Measurements from ENCODE around the gene BANF2.

Gene BANF2

DNA sequence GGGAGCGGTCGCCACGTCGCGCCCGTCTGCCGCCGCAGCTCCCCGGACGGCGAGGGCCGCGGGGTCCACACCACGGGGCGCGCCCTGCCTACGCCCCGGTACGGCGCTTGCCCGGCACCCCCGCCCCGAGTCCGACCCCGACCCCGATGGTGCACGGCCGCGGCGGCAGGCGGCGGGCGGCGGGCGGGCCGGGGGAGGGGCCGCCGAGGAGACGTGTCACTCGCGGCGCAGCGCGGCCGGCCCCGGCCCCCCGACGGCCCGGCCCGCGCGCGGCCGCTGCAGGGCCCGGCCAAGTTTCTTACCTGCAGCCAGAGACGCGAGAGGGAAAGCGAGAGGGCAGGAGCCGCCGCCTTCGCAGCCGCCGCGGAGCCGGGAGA lies 18.1 kb upstream of the BANF2 start:
- DNase-seq (ENCODE audit: low spot score), result no peak
- TF ChIP-seq, protein P1, sequence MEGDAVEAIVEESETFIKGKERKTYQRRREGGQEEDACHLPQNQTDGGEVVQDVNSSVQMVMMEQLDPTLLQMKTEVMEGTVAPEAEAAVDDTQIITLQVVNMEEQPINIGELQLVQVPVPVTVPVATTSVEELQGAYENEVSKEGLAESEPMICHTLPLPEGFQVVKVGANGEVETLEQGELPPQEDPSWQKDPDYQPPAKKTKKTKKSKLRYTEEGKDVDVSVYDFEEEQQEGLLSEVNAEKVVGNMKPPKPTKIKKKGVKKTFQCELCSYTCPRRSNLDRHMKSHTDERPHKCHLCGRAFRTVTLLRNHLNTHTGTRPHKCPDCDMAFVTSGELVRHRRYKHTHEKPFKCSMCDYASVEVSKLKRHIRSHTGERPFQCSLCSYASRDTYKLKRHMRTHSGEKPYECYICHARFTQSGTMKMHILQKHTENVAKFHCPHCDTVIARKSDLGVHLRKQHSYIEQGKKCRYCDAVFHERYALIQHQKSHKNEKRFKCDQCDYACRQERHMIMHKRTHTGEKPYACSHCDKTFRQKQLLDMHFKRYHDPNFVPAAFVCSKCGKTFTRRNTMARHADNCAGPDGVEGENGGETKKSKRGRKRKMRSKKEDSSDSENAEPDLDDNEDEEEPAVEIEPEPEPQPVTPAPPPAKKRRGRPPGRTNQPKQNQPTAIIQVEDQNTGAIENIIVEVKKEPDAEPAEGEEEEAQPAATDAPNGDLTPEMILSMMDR (IDR thresholded peaks at IDR 0.05; ENCODE audit: poor library complexity, severe bottlenecking), result no peak
- Histone ChIP-seq H3K4me1 (ENCODE audit: insufficient read depth, poor library complexity, severe bottlenecking) (peaks cover 7% of the 10 kb centered on the region), H3K9me3 (ENCODE audit: severe bottlenecking) (no peaks in the 10 kb centered on the region), H3K4me3 (ENCODE audit: severe bottlenecking) (peak overlapping the region; percentile 86), H3K27ac (ENCODE audit: poor library complexity, severe bottlenecking) (peak overlapping the region; percentile 89), H3K36me3 (ENCODE audit: low read depth) (peaks cover 34% of the 10 kb centered on the region), H3K27me3 (ENCODE audit: insufficient read depth, poor library complexity, severe bottlenecking) (peaks cover 3% of the 10 kb centered on the region)
- no peak for ATAC-seq (ENCODE audit: low read depth)

DNA sequence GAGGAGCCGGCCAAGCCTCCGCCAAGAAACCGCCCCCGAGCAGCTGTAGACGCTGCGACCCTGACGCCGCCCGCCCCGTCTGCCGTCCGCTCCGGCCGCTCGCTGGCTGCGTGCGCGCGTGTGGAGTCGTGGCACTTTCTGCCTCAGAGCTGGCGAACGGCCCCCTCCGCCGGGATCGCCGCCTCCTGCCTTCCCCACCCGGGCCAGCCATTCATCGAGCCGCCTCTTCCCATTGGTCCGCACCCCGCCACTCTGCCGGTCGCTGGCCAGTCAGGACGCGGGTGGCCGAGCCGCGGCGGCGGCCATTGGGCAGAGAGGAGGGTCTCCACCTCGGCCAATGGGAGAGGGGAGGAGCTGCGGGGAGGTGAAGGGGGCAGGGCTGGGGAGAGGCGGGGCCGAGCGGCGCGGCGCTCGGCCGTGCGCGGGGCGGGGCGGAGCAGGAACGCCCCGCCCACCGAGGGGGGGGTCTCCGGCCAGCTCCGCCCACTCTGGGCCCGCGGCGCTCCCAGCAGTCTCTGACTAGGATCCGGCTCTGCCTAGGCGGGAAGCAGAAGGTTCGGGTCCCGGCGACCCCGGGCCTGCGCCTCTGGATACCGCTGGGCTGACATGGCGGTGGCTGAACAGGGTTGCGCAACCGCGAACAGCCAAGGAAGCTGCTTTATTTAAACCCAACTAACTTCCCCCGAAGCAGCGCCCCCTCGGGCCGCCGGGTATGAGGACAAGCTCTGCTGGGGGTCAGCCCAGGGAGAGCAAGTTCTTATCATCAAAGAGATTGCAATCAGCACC lies 17.5 kb upstream of the BANF2 start, which contains the start of gene RRBP1:
RRBP1 (minus strand) TSS at position 140 of the 786 bp plus-strand sequence. CDS start 21,735 bp downstream, outside the sequence.
- Histone ChIP-seq H3K36me3 (ENCODE audit: low read depth) (peaks cover 29% of the 10 kb centered on the region), H3K4me1 (ENCODE audit: insufficient read depth, poor library complexity, severe bottlenecking) (peaks cover 7% of the 10 kb centered on the region), H3K9me3 (ENCODE audit: severe bottlenecking) (no peaks in the 10 kb centered on the region), H3K4me3 (ENCODE audit: severe bottlenecking) (peak within 1 kb of the TSS; percentile 86), H3K27me3 (ENCODE audit: insufficient read depth, poor library complexity, severe bottlenecking) (peaks cover 3% of the 10 kb centered on the region), H3K27ac (ENCODE audit: poor library complexity, severe bottlenecking) (peak within 1 kb of the TSS; percentile 89)
- peak; percentile 95 for ATAC-seq (ENCODE audit: low read depth)
- peak; percentile 99 for DNase-seq (ENCODE audit: low spot score)
- TF ChIP-seq, protein P1 (IDR thresholded peaks at IDR 0.05; ENCODE audit: poor library complexity, severe bottlenecking), result peak; percentile 77

DNA sequence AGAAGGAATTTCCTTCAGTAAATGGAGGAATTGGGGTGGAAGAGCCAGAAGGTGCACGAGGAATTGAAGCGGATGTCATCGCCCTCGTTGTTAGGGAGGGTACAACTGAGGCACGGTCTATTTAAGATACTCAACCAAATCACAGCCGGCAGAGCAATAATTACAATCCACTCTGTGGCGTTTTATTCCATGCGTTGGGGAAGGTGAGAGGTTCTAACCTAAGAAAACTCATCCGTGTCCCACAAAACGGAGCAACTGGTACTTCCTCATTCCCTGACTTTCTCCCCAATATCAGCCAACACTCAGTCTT lies 16.9 kb upstream of the BANF2 start:
- TF ChIP-seq, protein P1 (IDR thresholded peaks at IDR 0.05; ENCODE audit: poor library complexity, severe bottlenecking), result peak; percentile 46
- Histone ChIP-seq H3K4me3 (ENCODE audit: severe bottlenecking) (peak overlapping the region; percentile 86), H3K36me3 (ENCODE audit: low read depth) (peaks cover 23% of the 10 kb centered on the region), H3K4me1 (ENCODE audit: insufficient read depth, poor library complexity, severe bottlenecking) (peaks cover 7% of the 10 kb centered on the region), H3K27me3 (ENCODE audit: insufficient read depth, poor library complexity, severe bottlenecking) (peaks cover 3% of the 10 kb centered on the region), H3K9me3 (ENCODE audit: severe bottlenecking) (no peaks in the 10 kb centered on the region), H3K27ac (ENCODE audit: poor library complexity, severe bottlenecking) (no peak overlapping the region)
- ATAC-seq (ENCODE audit: low read depth) (no peak), DNase-seq (ENCODE audit: low spot score) (no peak)

DNA sequence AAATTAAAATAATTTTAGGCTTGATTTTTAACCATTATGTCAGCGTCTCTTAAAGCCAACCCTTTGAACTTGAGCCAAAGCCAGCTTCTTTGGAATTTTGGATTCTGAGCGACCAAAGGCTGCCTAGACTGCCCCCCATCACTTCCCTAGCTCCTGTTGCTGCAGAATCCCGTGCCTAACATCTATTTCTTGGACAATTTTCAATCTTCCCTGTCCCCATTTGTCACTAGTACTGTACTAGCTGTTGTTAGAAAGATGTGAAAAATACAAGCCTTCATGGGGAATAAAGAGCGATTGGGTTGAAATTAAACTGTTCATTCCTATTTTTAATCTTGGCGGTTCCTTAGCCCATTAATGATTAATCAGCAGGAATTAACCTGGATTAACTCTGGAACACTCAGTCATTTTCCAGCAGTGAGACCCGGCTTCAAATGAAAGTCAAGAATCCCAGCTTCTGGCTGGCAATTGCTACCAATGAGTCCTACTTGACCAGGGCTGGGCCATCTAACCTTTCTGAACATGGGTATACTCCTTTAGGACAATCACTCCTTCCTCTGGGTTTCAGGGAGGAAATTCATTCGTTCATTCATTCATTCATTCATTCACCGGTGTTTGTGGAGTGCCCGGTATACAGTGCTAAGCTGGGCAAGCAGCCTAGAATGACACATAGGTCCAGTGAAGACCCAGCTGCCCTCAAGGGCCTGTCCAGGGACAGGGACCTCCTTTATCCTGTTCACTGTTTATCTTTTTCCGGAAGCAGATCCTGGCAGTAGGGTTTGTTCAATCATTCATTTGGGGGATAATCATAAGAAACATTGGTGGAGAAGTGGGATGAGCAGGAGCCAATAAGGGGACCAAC lies 16.3 kb upstream of the BANF2 start:
- H3K4me1 ChIP-seq (ENCODE audit: insufficient read depth, poor library complexity, severe bottlenecking), result peaks cover 7% of the 10 kb centered on the region
- DNase-seq (ENCODE audit: low spot score) (peak; percentile 16), ATAC-seq (ENCODE audit: low read depth) (no peak)
- peaks cover 17% of the 10 kb centered on the region for H3K36me3 ChIP-seq (ENCODE audit: low read depth)
- TF ChIP-seq, protein P1 (IDR thresholded peaks at IDR 0.05; ENCODE audit: poor library complexity, severe bottlenecking), result no peak
- H3K27ac ChIP-seq (ENCODE audit: poor library complexity, severe bottlenecking), result no peak overlapping the region
- H3K4me3 ChIP-seq (ENCODE audit: severe bottlenecking), result no peak overlapping the region
- H3K27me3 ChIP-seq (ENCODE audit: insufficient read depth, poor library complexity, severe bottlenecking), result peaks cover 3% of the 10 kb centered on the region
- no peaks in the 10 kb centered on the region for H3K9me3 ChIP-seq (ENCODE audit: severe bottlenecking)

Measured in RWPE2 (cell line).